Activated CD4-positive, alpha-beta T cell treated with anti-CD3 and anti-CD28 coated beads for 36 hours (primary cell): ENCODE measurements around the gene LIF. TPM values are rescaled to one million over a fixed set of nuclear protein-coding genes. Genes with fewer than 3 reads are reported as not detected.

Experiments
- ATAC-seq: fragments of 200-7000 bp; cut with Tn5 transposase; one replicate; pipeline ENCODE4 v1.10.0; 2021; ENCODE audit warnings: mild to moderate bottlenecking, moderate library complexity
- CTCF ChIA-PET: fragments of 350-600 bp; sonication (Branson Sonifier 250); formaldehyde crosslinking; loops from one replicate; lab custom pipeline; 2021; ENCODE audit warnings: antibody characterized with exemption; lab: Charles Lee
- POLR2A ChIA-PET: fragments of 350-600 bp; sonication (Branson Sonifier 250); formaldehyde crosslinking; loops from one replicate; lab custom pipeline; 2021; ENCODE audit warnings: antibody characterized with exemption, inconsistent platforms; lab: Charles Lee
- DNase-seq: peaks from one replicate; pipeline ENCODE4 v3.0.0-alpha.2; 2020
- H3K27ac Mint-ChIP-seq: one replicate; pipeline ENCODE4 v1.8.0; 2021; ENCODE audit warnings: mixed read lengths
- H3K27me3 Mint-ChIP-seq: one replicate; pipeline ENCODE4 v1.8.0; 2021; ENCODE audit warnings: mixed read lengths
- H3K36me3 Mint-ChIP-seq: one replicate; pipeline ENCODE4 v1.8.0; 2021; ENCODE audit warnings: low read depth, mixed read lengths
- H3K4me1 Mint-ChIP-seq: one replicate; pipeline ENCODE4 v1.8.0; 2021; ENCODE audit warnings: mixed read lengths
- H3K4me3 Mint-ChIP-seq: one replicate; pipeline ENCODE4 v1.8.0; 2021; ENCODE audit warnings: mild to moderate bottlenecking, moderate library complexity, mixed read lengths
- H3K9me3 Mint-ChIP-seq: one replicate; pipeline ENCODE4 v1.8.0; 2021; ENCODE audit warnings: low read depth, mixed read lengths
- intact Hi-C, 2 experiments: fragments of 100-400 bp; cut with DNase I in 1 of 2; cut with micrococcal nuclease in 1 of 2; formaldehyde crosslinking; loops; one replicate each; pipeline versions ENCODE4 v1.14.2 to v1.15.1; 2022 to 2024; cut with DNase I, micrococcal nuclease
- total RNA-seq, 2 experiments: library from RNA; stranded (reverse); gene quantifications; one replicate each; pipeline ENCODE4 v1.2.3, GENCODE V29; 2021

The LIF gene
- total RNA-seq: 100 to 1,000 TPM in 1 of 2 experiments, 10 to 100 TPM in 1; 77.3 to 105 TPM

DNA sequence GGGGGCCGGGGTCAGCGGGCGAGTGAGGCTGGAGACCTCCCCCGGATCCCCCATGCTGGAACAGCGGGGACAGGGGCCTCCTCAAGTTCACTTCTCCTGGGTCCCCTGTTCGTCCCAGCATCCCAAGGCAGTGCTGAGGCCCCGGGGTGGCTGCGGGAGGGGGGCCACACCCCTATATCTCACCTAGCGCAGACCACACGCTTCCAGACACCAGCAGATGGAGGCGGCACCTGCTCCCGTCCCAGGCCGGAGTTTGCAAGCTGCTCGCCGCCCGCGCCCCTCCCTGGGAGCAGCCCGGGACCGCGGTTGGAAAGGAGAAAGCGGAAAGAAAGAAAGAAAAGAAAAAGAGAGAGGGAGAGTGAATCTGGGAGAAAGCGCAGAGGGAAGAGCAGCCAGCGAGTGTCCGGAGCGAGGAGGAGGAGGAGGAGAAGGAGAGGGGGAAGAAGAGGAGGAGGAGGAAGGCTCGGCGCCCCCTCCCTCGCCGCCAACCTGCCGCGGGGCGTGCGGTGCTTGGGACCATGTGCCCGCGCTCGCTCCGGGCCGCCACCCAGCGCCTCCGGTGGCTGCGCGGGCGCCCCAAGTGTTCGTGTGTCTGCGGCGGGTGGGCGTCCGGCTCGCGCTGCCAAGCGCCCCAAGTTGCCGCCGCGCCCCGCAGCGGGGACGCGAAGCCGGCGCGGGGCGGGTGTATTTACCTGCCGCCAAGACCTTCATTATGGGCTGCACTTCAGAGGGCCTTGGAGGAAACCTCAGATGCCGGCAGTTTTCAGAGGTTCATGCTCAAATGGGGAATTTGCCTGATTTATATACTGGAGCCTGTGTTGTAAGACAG, at the start of gene LIF:
TSS of gene LIF (minus strand) at position 775 of the 829 bp plus-strand sequence. CDS start at position 711, 64 bp downstream.
- Mint-ChIP-seq H3K9me3 (no peaks in the 10 kb centered on the region), H3K4me3 (peak within 1 kb of the TSS; percentile 99), H3K4me1 (peaks cover 59% of the 10 kb centered on the region), H3K27ac (peak within 1 kb of the TSS; percentile 97), H3K36me3 (peaks cover 44% of the 10 kb centered on the region), H3K27me3 (no peaks in the 10 kb centered on the region)
- DNase-seq: peak; percentile 81
- ChIA-PET CTCF (interaction anchor here (0.6 to 2.0 kb wide), 5 partner anchors 9 to 138 kb away, joined by 3 to 5 read pairs (median 4); no protein-coding TSS in a partner anchor), POLR2A (interaction anchor here (0.6 kb wide), 2 partner anchors 50 to 60 kb away, joined by 4 to 6 read pairs; no protein-coding TSS in a partner anchor)
- peak; percentile 65 for ATAC-seq
- intact Hi-C loops: loop anchor here (1.0 to 2.0 kb wide), 6 partner anchors 20 to 137 kb away; partner anchors contain the start of gene OSM (in 1 of the 2)

DNA sequence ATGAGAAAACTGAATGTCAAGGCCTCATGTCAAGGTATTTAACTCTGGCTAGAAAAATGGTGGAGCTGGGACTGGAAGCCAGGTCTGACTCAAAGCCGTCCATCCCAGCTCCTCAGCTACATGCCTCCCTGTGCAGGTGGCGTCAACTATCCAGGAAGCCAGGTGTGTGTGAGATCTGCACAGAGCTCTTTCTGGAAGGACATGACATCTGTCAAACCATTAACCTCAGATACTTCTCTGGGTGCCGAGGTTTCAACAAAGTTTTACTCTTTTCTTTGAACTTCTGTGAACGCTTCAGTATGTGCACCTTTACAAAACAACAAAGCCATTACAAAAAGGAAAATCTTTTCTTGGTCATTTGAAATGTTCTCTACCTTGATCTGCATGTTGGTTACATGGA, 49.8 kb upstream of the LIF start:
- DNase-seq: no peak
- Mint-ChIP-seq H3K4me3 (no peak overlapping the region), H3K27ac (peak overlapping the region; percentile 76), H3K9me3 (no peaks in the 10 kb centered on the region), H3K36me3 (peaks cover 29% of the 10 kb centered on the region), H3K27me3 (no peaks in the 10 kb centered on the region), H3K4me1 (peaks cover 47% of the 10 kb centered on the region)
- ChIA-PET POLR2A (no interaction called here), CTCF (interaction anchor here (0.5 to 3.8 kb wide), 8 partner anchors 9 to 188 kb away, joined by 3 to 20 read pairs (median 4); no protein-coding TSS in a partner anchor)
- intact Hi-C loops: no loop called here
- ATAC-seq: peak; percentile 12

DNA sequence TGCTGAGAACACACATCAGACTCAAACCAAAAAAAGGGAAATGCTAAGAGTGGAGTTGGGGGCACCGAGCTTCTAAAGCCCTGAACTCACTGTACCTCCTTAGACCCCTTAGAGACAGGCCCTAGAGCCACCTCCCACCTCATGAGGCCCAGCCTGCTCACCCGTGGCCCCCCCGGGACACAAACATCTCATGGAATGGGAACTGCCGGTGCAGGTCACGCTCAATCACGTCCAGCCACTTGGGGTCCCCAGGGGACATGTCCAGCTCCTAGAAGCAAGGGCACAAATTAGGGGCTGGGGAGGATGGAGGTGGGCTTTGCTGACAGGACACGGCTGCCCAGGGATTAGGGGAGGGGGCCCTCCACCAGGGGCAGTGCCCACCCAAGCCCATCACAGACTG, 49.0 kb upstream of the LIF start:
- Mint-ChIP-seq H3K4me3 (no peak overlapping the region), H3K4me1 (peaks cover 42% of the 10 kb centered on the region), H3K9me3 (no peaks in the 10 kb centered on the region), H3K36me3 (peaks cover 25% of the 10 kb centered on the region), H3K27ac (no peak overlapping the region), H3K27me3 (no peaks in the 10 kb centered on the region)
- POLR2A ChIA-PET: no interaction called here
- ATAC-seq (no peak), DNase-seq (no peak)
- CTCF ChIA-PET: interaction anchor here (0.7 to 3.8 kb wide), 7 partner anchors 8 to 188 kb away, joined by 3 to 20 read pairs (median 4); no protein-coding TSS in a partner anchor
- intact Hi-C loops: no loop called here

DNA sequence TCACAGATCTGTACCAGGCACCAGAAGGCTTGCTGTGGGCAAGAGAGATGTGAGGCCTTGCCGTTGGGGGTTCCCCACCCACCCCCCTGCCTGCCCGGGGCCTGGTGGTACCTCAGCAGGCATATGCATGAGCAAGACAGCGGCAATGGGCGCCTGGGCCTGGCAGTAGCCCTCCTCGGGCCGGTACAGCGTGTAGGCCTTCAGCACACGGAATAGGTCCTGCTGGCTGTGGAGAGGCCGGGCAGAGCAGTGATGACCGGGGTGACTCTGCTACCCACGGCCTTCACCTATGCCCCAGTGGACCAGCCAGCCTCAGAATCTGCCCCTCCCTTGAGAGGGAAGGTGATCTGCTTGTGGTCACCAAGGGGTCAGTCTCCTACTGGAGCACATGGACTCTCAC, 48.3 kb upstream of the LIF start:
- POLR2A ChIA-PET: no interaction called here
- CTCF ChIA-PET: interaction anchor here (1.0 to 1.2 kb wide), 2 partner anchors 11 to 15 kb away, joined by 3 to 4 read pairs; no protein-coding TSS in a partner anchor
- ATAC-seq: no peak
- Mint-ChIP-seq H3K4me3 (no peak overlapping the region), H3K9me3 (no peaks in the 10 kb centered on the region), H3K27ac (no peak overlapping the region), H3K27me3 (no peaks in the 10 kb centered on the region), H3K4me1 (peaks cover 49% of the 10 kb centered on the region), H3K36me3 (peaks cover 25% of the 10 kb centered on the region)
- DNase-seq: no peak
- intact Hi-C loops: no loop called here

DNA sequence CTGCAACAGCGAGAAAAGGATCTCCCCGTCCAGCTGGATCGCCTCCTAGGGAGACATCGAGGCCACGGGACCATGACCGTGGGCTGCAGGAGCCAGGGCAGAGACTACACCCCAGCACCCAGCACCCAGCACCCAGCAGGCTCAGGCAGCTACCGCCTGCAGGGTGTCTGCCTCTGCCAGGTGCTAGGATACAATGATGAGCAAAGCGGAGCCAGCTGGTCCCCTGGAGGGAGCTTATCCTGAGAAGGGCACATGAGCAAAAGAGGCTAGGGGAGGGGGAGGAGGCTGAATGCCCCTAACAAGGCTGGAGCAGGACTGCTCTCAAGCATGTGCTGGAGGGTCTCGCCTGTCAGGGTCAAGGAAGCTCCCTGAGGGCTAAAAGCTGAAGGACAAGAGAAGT, 47.5 kb upstream of the LIF start:
- intact Hi-C loops: no loop called here
- CTCF ChIA-PET: interaction anchor here (0.7 to 1.0 kb wide), 2 partner anchors 11 to 150 kb away, joined by 3 read pairs; no protein-coding TSS in a partner anchor
- no peak overlapping the region for H3K4me3 Mint-ChIP-seq
- no peaks in the 10 kb centered on the region for H3K27me3 Mint-ChIP-seq
- POLR2A ChIA-PET: no interaction called here
- peaks cover 48% of the 10 kb centered on the region for H3K4me1 Mint-ChIP-seq
- peaks cover 24% of the 10 kb centered on the region for H3K36me3 Mint-ChIP-seq
- no peaks in the 10 kb centered on the region for H3K9me3 Mint-ChIP-seq
- DNase-seq (no peak), ATAC-seq (no peak)
- H3K27ac Mint-ChIP-seq: peak overlapping the region; percentile 4

DNA sequence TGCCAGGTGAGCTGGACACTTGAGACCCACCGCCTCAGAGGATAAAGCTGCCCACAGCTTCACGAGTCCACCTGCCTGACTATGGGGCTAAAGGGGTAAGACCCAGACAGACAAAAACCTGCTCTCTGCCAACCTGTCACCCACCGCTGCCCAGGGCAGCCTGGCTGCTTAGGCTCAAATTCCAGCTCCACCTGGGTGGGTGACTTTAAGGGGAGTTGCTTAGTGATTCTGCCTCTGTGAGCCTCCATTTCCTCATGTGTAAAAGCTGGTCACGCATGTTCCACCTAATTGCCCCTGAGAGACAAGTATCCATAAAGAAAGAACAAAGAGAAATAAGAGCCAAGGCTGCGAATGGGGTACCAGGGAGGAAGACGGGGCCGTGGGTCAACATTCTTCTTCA, 46.5 kb upstream of the LIF start:
- ATAC-seq (no peak), DNase-seq (no peak)
- no peak overlapping the region for H3K27ac Mint-ChIP-seq
- peaks cover 40% of the 10 kb centered on the region for H3K4me1 Mint-ChIP-seq
- no peaks in the 10 kb centered on the region for H3K27me3 Mint-ChIP-seq
- ChIA-PET CTCF (interaction anchor here (0.6 to 6.5 kb wide), 2 partner anchors 95 to 112 kb away, joined by 4 to 202 read pairs; partner anchors contain the start of gene RNF215), POLR2A (no interaction called here)
- no peak overlapping the region for H3K4me3 Mint-ChIP-seq
- H3K36me3 Mint-ChIP-seq: peaks cover 17% of the 10 kb centered on the region
- intact Hi-C loops: no loop called here
- no peaks in the 10 kb centered on the region for H3K9me3 Mint-ChIP-seq

DNA sequence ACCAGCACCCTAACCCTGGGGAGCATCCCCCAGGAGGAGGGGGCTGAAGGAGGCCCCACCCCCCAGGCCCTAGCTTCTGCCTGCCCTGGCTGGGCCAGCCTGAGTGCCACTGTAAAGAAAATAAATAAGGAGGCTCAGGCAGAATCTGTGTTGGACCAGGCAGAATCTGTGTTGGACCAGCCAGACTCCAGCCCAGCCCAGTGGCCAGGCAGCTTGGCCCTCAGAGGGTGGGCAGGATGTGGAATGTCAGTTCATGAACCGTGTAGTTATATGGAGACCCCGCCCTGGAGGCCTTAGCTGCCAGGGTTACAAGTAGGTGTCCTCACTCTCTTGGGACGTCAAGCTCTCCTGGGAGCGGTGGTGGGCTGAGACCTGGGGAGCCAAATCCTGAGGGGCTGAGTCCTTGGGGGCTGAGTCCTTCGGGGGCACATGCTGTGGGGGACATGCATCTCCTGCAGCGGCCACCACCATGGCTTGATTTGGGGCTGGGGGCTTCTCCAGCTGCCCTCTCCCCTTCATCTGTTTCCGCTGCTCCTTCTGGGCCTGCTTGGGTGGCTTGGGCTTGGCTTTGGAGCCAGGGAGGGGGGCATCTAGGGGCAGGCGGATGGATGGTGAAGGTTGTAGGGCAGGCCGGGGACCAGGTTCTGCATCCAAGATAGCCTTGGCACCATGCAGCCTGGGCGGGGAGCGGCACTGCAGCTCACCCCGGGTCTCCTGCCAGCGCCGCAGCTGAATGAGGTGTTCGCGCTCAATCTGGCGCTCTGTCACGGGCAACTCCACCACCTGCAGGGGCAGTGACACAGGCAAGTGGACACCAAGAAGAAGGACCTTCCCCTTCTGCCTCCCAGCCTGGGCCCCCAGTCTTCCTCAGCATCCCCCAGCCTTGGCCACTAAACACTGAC, 45.8 kb upstream of the LIF start:
- Mint-ChIP-seq H3K4me3 (no peak overlapping the region), H3K9me3 (no peaks in the 10 kb centered on the region), H3K27me3 (no peaks in the 10 kb centered on the region), H3K36me3 (peaks cover 15% of the 10 kb centered on the region), H3K27ac (no peak overlapping the region), H3K4me1 (peaks cover 37% of the 10 kb centered on the region)
- intact Hi-C loops: no loop called here
- ChIA-PET POLR2A (interaction anchor here (1.2 to 1.6 kb wide), 2 partner anchors 8 to 13 kb away, joined by 3 read pairs; no protein-coding TSS in a partner anchor), CTCF (interaction anchor here (0.6 to 6.5 kb wide), 4 partner anchors 11 to 131 kb away, joined by 4 to 202 read pairs (median 34); partner anchors contain the start of genes MTFP1 and RNF215)
- DNase-seq (no peak), ATAC-seq (no peak)

DNA sequence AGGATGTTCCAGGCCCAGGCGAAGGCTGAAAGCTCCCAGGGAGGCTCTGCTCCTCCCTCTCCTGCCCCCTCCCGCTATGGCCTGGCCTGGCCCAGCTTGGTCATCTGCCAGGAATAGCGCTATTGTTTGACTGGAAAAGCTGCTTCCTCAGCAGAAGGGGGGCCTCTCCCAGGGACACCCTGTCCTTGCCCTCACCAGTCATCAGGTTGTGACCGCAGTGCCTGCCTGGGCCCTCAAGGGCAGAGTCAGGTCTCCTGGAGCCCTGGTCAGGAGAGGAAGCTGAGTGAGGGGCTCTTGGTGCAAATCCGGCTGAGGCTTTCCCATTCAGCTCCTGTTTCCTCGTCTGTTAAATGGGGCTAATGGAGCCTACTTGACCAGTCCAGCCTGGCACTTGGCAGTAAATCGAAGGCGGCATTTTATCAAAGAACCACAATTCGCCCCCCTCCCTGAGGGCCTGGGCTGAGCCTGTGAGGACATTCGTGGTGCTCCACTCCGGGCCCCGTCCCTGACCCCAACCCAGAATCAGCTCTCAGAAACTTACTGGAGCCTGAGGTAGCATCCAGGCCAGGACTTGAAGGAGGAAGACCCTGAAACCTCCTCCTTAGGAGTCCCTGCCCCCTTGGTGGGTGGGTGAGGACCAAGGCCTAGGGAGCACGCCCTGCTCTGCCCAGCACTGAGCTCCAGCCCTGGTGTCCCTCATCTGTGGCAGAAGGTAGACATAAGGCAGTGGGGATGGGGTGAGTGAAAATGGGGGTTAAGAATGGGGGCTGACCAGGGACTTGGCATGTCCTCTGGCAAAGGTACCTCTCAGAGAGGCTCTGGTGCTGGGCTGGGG, 44.7 kb upstream of the LIF start:
- POLR2A ChIA-PET: interaction anchor here (0.6 to 1.6 kb wide), 3 partner anchors 9 to 61 kb away, joined by 3 read pairs; no protein-coding TSS in a partner anchor

DNA sequence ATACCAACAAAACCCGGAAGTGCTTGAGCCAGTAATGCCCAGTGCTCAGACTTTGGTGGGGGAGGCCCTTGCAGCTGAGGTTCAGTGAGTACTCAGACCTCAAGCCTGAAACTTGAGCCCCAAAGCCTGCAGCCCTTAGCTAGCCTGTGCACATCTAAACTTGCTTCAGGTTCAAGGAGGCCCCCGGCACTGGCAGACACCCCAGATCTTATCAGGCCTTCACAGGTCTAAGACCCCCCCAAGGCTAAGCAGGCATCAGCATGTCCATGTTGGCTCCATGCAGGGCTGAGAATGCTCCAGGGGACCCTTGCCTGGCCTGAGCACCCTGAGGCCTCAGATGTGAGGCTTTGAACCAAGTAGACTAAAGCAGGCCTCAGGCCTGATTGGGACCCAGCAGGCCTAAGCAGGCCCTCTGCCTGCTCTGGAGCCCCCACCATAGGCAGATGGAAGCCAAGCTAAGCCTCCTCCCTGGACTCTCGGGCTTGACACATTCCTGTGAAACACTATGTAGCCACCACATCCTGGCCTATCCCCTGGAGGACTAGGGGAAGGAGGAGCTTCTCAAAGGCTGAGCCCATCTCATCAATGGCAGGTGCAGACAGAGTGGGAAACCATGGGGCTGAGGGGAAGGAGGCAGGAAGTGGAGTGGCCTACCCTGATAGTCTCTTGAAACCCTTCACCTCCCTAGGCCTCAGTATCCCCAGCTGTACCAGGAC, 43.9 kb upstream of the LIF start:
- H3K27me3 Mint-ChIP-seq: no peaks in the 10 kb centered on the region
- ATAC-seq (no peak), DNase-seq (no peak)
- intact Hi-C loops: no loop called here
- no peak overlapping the region for H3K27ac Mint-ChIP-seq
- ChIA-PET CTCF (interaction anchor here (0.6 to 6.5 kb wide), 8 partner anchors 13 to 185 kb away, joined by 3 to 202 read pairs (median 41); partner anchors contain the start of genes MTFP1, RNF215, SEC14L2 and TBC1D10A), POLR2A (interaction anchor here (0.5 to 1.6 kb wide), 2 partner anchors 14 to 181 kb away, joined by 3 to 4 read pairs; no protein-coding TSS in a partner anchor)
- H3K4me3 Mint-ChIP-seq: peak overlapping the region; percentile 72
- peaks cover 23% of the 10 kb centered on the region for H3K4me1 Mint-ChIP-seq
- peaks cover 15% of the 10 kb centered on the region for H3K36me3 Mint-ChIP-seq
- H3K9me3 Mint-ChIP-seq: no peaks in the 10 kb centered on the region

More for the DNA sequence above, 44.7 kb upstream of the LIF start:
- no peaks in the 10 kb centered on the region for H3K27me3 Mint-ChIP-seq
- no peaks in the 10 kb centered on the region for H3K9me3 Mint-ChIP-seq
- no peak overlapping the region for H3K27ac Mint-ChIP-seq
- intact Hi-C loops: no loop called here
- no peak for DNase-seq
- H3K4me3 Mint-ChIP-seq: no peak overlapping the region
- H3K36me3 Mint-ChIP-seq: peaks cover 15% of the 10 kb centered on the region
- CTCF ChIA-PET: interaction anchor here (0.6 to 6.5 kb wide), 4 partner anchors 12 to 132 kb away, joined by 3 to 202 read pairs (median 34); partner anchors contain the start of genes MTFP1 and RNF215
- no peak for ATAC-seq
- H3K4me1 Mint-ChIP-seq: peaks cover 31% of the 10 kb centered on the region
